22Rv1 (cell line): ENCODE measurements around the gene PWWP2B.

Experiments
- ZFX ChIP-seq: fragments of 450-650 bp; IDR thresholded peaks from 2 replicates; pipeline ENCODE4 v1.6.1; 2017; ENCODE audit warnings: antibody characterized with exemption, borderline replicate concordance
- TF ChIP-seq, protein P1 (sequence below): fragments of 450-650 bp; IDR thresholded peaks from 2 replicates; pipeline ENCODE4 v1.5.1; 2017; ENCODE audit warnings: mild to moderate bottlenecking

DNA sequence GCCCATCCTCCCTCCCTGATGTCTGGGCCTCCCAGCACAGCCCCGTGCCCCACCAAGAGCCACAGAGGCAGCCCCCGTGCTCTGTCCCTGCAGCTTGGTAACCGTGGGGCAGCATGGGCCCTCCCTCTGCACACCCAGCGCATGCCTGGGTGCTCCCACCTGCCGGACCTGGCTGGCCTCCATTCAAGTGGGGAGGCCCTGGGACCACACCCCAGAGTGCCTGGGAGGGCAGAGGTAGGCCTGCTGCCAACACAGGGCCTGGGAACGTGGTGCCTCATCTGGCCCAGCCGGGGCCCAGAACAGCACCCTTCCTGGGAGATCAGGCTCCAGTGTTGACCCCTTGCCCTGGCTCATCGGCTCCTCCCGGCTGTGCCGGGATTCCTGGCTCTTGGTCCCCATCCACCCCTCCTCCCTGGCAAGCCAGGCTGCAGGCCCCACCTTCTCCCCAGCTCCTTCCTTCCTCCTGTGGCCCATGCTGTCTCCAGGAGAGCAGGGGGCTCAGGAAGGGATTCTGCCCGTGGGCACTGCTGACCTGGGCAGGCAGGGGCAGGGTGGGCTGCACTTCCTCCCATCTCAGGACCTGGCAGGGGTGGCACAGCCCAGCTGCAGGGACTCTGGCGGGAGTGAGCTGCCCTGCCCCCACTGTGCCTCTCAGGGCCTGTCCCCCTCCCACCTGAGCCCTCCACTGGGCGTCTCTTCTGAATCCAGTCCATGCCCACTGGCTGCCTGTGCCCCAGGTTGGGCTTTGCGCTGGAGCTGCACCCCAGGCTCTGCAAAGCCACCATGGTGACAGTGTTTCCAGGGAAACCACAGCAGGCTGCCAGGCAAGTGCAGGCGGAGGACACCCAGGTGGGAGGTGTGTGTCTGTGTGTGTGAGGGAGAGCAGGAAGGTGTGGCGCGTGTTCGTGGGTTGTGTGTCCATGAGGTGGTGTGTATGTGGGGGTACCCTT, 32.6 kb downstream of the PWWP2B start:
- TF ChIP-seq, protein P1, sequence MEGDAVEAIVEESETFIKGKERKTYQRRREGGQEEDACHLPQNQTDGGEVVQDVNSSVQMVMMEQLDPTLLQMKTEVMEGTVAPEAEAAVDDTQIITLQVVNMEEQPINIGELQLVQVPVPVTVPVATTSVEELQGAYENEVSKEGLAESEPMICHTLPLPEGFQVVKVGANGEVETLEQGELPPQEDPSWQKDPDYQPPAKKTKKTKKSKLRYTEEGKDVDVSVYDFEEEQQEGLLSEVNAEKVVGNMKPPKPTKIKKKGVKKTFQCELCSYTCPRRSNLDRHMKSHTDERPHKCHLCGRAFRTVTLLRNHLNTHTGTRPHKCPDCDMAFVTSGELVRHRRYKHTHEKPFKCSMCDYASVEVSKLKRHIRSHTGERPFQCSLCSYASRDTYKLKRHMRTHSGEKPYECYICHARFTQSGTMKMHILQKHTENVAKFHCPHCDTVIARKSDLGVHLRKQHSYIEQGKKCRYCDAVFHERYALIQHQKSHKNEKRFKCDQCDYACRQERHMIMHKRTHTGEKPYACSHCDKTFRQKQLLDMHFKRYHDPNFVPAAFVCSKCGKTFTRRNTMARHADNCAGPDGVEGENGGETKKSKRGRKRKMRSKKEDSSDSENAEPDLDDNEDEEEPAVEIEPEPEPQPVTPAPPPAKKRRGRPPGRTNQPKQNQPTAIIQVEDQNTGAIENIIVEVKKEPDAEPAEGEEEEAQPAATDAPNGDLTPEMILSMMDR, result no peak
- TF ChIP-seq ZFX, result no peak
